ENCODE measurements around the gene ITIH4.

Gene ITIH4

DNA sequence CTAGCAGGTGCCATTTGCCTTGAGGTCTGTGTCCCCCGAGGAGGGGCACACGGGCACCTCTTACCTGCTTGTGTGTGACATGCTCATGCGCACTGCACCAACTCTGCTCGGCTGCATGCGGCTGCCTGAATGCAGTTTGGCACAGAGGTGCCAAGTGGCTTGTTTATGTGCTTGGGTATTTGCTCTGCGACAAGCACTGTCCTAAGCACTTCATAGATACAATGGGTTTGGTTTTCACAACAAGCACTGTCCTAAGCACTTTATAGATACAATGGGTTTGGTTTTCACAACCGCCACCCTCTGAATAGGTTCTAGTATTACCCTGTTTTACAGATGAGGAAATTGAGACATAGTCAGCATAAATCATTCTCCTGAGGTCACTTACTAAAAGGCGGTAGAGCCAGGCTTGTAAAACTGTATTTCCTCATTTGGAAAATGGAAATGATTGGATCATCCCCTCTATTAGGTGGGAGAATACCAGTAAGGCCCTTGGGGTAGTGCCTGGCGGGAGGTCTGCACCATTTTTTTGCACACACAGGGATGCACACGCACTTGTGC, 487 bp downstream of the ITIH4 start:
- DNase-seq, result no peak

DNA sequence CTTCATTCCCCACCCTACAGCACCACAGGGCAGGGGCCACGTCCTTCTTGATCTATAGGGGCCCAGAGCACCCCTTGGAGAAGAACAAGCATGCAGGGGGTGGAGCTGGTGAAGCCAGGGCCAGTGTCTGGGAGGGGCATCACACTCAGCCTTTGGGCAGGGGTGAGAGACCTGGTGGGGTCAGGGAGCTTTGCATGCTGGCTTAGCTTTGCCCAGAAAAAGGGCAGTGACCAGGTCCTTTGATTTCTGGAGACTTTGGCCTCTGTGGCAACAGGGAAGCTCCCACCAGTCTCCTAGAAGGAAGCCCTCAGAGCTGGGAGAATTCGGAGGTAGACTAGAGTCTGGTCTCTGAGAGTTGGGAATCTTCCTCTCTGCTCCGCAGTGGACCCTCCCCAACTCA, 990 bp downstream of the ITIH4 start:
- no peak for DNase-seq

DNA sequence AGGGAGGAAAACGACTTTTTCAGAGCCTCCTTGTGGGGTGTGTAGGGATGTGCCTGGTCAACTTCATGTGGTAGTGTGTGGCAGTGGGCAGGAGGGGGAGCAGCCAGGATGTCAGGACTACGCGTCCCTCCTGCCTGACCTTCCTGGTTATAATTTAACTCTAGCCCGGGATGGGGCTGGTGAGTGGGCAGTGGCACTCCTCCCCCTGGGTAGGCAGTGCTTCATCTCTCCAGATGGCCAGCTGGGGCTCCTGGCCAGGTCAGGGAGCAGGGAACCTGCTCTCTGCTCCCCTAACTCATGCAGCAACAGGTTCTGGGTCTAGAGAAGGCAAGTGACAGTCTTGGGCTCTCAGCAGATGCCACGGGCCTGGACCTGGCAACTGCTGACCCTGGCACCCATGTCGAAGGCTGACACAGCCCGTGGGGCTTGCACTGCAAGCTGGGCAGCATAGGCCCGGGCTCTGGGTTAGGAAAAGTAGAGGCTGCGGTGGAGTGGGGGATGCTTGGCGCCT, 2.6 kb downstream of the ITIH4 start:
- no peak for DNase-seq

DNA sequence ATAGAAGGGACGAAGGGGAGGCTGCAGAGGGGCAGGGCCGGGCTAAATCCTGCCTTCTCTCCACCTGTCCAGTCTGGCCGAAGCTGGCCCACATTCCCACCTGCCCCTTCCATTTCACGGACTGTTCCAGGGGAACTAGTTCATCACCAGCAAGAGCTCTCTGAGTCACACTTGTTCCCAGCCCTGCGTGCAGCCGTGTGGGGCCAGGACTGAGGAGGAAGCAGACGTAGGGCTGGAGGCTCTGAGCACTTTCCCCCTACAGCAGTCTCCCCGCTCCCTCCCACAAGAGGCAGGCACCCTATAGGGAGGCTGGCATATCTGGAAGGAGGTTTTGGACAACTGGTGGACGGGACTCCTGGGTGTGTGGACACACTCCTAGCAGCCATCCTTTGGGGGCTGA, 3.0 kb downstream of the ITIH4 start:
- DNase-seq, result peak; percentile 50

DNA sequence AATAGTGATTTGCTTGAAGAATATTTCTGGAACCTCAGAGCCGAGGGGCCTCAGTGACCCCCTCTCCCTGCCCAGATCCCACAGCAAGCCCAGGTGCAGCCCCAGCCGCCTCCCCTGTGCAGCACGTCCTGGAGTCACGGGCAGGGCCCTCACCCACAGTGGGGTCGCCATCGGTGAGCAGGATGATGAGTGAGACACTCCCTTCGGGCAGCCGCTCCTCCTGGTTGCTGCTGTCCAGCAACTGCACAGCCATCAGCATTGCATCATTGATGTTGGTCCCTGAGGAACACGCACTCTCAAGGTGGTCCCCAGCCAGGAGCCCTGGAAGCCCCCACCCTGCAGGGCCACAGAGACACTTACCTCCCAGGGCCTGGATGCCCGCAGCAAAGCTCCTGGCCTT, 6.4 kb downstream of the ITIH4 start:
- no peak for DNase-seq

DNA sequence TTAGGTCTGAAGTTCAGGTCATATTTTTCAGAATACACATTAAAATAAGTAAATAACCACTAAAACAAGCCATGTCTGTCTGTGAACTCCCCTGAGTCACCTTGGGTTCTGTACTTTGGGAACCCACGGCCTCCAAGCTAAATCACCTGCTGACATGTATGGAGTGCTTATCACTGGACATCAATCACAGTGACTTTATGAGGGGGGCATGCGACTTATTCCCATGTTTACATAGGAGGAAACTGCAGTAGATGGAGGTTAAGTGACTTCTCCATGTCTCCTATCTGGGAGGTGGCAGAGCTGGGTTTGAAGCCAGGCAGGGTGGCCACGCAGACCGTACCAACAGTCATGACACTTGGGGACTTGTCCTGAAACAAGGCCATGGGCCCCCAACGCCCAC, 8.1 kb downstream of the ITIH4 start:
- no peak for DNase-seq

DNA sequence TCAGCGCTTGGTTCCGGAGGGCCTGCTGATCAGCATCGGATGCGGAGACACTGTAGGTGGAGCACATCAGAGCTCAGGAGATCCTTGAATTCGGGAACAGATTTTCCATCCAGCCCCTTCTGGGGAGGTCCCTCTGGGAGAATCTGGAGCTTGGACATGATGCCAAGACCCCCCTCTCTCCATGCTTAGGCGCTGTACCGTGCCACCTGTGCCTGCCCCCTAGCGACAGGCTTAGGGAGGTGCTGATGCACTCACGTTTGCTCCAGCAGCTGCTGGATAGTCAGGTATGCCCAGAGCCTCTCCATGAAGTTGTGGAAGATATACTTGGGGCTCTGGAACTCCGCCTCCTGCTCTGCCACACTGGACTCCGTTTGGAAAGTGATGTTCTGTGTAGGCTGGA, 9.7 kb downstream of the ITIH4 start:
- DNase-seq, result peak; percentile 22

DNA sequence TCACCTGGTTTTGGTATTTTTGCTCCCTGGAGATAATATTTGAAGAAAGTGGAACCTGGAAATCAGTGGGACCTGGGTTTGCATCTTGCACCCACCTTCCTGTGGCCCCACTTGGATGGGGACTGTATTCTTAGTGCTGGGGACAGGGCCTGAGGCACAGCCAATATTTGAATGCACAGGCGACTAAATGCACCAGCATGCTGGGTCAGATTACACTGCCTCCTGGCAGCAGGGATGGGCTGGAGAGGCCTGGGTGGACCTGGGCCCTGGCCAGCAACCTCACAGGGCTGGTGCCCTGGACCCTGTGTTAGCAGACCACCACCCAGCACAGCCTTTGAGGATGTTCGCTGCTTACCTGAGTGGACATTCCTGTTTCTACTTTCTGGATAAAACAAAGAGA, 10.5 kb downstream of the ITIH4 start:
- no peak for DNase-seq

DNA sequence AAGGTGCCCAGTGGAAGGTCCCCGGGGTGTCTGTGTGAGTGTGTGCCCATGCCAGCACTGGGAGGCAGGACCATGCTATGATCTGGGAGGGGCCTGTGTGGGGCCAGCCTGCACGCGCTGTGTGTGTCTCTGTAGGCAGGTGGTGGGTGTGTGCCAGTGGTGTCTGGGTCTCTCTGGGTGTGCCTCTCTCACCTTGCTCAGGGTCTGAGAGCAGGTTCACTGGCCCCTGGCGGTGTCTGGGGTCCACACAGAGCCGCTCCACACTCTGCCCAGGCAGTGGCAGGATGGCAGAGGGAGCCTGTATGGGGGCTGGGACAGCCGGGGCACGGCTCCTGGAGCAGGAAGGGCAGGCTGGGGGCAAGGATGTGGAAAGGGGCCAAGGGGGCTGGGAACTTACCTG, 12.6 kb downstream of the ITIH4 start:
- DNase-seq, result no peak

DNA sequence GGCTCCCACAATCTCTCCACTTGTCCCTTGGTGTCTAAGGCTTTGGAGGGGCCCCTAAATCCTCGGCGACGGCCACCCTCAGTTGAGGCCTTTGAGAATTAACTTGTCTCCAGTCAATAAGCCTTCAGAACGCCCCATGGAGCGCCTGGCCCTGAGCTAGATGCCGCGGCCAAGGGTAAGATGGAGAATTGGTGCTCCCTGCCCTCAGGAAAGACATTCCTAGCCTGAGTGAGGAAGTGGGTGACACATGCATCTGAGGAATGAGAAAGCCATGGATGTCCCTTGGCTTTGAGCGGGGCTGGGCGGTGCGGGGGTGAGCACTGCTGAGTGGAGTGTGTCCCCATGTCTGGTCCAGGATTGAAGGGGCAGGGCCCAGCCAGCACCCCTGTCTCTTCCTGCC, 13.3 kb downstream of the ITIH4 start:
- DNase-seq, result peak; percentile 13

DNA sequence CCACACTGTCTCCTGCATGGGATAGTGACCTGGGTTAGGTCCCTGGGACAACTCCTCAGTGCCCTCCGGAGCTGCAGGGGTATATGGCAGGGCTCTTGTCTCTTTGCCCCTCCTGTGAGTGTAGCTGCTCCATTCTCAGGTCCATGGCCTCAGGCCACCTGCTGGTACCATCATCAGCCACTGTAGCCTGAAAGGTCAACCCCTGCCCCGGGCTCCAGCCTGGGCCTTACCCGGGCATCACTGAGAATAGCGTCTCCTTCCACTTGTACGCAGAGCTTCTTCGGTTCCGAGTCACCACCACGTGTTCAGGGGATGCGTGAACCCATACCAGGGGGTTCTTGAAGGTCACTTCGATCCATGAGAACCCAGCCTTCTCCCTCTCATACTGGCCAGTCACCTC, 13.8 kb downstream of the ITIH4 start:
- DNase-seq, result no peak

DNA sequence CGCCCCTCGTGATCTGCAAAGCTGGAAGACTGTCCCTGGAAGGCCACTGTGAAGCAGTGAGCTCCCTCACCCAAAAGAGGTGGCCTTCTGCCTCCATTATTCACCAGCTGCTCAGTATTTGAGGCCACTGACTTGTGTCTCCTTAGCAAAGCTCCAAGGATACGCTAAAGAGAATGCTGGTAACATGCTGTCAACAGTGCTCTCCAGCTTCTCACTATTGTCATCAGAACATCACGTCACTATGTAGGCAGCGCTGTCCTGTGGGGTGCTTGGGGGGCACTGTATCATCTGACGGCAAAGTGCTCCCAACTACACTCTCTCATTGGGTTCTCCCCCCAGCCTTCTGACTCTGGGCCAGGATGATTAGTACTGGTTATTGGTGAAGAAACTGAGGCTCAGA, 14.3 kb downstream of the ITIH4 start:
- DNase-seq, result no peak

DNA sequence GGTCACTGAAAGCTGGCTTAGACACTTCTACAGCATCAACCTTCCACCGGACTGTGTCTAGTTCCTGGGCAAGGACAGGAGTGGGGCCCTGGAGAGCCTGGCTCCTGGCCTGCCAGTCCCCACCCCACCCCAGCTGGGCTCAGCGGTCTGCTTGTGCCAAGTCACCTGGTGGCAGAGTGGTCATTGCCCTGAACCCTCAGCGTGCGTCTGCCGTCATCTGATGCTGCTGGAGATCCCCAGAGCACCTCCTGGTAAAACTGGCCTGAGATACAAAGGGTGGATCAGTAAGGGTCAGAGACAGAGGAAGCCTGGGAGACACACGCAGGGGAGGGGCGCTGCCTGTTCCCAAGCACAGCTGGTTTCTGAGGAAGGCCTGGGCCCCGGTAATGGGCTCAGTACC, 16.7 kb downstream of the ITIH4 start:
- no peak for DNase-seq

DNA sequence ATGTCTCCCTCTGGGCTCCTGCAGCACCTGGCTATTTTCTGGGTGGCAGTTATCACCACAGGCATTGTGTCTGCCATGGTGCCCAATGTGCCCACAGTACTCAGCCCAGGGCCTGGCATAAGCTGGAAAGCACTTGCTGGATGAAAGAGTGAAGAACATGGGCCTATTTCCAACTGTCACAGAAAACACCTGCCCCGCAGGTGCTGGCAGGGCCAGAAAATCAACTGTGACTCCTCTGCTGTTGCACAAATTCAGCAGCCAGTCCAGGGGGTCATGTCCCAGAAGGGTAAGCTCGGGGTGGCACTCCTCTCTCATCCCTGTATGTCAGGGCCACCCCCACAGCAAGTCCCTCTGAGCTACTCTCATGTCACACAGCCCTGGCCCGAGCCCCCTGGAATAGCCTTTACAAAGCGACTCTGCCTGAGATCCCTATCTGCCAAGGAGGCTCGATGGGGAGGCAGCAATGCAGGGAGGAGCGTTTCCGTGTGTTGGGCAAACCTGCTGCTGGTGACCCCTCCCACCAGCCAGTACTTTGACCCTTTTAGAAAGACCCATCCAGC, 18.9 kb downstream of the ITIH4 start:
- no peak for DNase-seq

DNA sequence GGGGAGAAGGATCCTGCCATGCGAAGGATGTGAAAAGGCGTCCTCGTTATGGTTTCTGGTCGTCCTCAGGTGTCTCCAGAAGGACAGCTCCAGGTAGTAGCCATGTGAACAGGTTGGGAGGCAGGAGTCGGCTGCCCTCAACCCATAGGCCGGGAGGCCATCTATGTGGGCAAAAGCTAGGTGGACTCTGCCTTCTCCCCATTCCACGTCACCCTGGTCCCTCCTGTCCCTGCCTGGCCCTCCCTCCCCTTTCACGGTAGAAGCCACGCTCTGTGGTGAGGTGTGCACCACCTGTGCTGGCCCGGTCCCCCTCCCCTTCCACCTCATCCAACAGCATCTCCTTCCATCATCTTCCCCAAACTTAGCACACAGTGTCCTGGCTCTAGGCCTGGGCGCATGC, 19.5 kb downstream of the ITIH4 start:
- no peak for DNase-seq

DNA sequence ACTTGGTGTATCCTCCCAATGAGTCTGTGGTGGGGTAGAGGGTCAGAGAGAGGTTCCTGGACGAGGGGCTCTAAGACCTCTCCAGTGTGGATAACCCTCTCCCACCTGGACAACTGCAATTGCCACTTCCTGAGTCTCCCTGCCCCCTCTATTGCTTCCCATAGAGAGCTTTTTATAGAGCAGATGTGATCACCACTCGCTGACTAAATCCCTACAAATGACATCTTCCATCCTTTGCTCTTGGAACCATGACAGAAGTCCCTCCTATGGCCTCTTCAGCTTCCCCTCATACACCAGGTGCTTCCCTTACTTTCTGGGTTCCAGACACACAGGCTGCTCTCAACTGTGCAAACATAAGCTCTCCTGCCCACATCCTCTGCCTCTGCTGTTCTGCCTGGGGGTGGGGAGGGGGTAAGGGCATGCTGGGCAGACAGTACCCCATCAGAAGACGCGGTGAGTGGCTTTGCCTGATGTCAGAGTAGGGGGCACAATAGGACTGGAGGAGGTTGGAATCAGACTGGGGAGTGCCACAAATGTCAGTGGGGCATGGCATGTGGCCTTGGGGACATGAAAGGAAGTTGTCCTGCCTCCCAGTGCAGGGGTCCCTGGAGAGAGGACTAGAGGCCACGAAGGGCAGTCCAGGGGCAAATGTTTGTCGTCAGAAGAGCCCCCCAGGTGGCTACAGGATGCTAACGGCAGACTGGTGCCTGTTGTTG, 20.7 kb downstream of the ITIH4 start:
- DNase-seq, result no peak

DNA sequence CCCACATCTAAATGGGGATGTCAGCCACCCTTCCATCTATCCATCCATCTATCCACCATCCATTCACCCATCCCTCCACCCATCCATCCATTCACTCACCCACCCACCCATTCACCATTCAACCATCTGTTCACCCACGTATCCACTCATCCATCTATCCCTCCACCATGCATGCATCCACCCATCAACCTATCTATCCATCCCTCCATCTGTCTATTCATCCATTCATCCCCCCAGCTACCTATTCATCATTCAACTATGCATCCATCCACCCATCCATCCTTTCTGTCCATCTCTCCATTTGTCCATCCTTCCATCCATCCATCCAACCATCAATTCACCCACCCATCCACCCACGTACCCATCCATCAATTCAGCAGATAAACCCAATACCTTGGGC, 21.3 kb downstream of the ITIH4 start:
- DNase-seq, result no peak

DNA sequence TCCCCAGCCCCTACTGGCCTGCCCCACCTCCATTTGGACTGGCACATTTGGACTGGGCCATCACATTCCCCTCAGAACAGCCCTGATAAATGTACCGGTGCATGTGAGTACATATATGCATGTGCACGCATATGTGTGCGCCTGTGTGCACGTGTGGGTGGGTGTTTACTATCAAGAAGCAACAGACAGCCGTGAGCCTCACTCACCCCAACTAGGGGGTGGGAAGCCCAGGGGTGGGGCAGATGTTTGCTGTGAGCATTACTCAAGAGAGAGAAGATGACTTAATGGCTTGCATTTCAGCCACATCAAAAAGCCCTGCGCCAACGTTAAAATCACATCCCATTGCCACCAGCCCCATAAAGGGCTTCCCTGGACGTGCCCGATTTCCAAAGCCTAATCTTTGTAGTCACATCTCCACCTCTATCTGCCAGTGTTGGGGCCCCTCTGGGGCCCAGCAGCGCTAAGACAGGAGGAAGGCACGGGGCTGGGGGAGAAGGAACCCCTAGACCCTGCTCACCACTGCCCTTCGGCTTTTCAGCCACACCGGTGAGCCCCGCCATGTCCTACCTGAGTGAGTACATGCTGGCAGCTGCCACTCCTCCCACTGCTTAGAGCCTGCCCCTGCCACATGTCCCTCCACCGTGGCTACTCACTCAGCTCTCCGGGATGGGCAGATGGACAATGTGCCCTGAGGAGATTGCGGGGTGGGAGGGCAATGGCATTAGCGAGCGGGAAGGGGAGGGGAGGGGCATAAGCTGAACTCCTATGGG, 25.0 kb downstream of the ITIH4 start:
- DNase-seq, result no peak

DNA sequence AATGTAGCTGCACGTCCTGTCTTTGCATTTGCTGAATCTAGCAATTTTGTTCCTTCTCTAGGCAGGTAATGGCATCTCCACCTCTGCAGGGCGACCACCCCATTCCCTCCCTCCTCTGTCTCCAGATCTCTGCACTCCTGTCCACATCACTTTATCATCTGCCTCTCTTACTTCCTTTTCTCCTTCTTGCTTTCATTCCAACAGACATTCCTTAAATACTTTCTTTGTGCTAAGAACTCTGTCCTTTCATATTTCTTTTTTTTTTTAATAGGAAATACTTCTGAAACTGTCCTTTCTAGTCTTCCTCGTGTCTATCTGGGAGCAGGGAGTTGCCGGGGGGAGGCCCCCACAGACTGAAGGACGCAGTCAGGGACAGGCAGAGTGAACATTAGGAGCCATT, 28.6 kb downstream of the ITIH4 start:
- DNase-seq, result no peak

DNA sequence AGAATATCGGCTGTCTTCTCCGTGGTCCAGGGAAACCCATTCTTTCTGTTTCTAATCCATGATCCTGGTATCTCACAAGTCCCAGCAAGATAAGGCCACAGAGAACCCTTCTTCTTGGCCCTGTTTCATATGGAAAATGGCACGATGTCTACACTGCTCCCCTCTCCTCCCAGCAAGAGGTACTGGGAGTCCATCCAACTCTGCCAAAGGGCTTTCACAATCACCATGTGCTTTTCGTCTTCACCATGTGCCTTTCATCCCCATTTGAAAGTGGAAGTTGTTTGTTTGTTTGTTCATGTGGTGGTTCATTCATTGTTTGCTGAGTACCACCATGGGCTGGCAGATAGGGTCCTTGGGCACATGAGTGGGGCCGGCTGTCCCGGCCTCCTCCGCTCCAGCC, 30.4 kb downstream of the ITIH4 start:
- no peak for DNase-seq

DNA sequence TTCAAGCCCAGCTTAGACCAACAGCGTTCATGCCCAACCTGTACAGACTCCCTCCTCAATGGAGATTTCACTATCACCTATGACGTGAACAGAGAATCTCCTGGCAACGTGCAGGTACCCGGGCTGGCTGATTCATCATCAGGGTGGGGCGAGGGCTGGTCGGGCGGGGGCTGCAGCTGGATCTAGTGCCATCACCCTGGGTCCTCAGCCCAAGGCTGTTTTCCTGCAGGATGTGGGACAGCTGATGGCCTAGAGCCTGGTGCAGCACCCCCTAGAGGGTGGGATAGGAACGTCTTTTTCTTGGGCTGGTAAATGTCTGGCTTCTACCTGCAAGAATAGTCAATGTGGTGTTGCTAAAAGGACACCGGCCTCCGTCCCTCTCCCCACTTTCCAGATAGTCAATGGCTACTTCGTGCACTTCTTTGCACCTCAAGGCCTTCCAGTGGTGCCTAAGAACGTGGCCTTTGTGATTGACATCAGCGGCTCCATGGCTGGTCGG, 31.4 kb downstream of the ITIH4 start:
- DNase-seq, result peak; percentile 21

DNA sequence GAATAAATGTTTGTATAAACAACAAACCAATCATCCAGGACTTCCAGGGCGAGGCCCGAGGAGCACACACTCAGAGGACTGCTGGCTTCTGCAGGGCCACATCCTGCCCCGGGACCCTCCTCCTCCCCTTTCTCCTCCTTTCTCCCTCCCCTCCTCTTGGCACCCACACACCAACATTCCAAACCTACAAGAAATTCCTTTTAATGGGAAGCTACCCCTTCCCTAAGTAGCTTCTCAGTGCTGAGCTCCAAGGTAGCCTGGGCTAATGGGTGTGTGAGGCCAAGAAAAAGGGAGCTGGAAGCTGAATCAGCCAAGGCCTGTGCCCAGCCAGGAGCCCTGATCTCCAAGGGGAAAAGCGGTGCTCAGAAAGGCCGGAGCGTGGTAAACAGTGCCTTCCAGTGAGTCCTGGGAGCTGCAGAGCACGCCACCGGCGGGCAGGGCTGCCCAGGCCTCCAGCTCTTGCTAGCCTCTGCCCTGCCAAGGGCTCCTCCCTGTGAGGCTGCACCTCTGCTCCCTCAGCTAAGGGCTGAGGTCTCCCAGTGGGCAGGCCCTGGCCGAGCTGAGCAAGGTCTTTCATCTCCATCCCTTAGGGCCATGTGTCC, 32.0 kb downstream of the ITIH4 start:
- peak; percentile 12 for DNase-seq

DNA sequence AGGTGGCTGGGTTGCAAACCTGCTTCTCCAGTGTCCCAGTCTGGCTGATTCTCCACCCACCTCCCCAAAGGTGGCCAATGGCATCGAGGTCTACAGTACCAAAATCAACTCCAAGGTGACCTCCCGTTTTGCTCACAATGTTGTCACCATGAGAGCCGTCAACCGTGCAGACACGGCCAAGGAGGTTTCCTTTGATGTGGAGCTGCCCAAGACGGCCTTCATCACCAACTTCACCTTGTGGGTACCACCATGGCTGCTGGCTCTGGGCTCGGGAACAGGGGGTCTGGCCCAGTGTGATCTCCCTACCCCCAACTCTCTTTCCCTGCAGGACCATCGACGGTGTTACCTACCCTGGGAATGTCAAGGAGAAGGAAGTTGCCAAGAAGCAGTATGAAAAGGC, 34.1 kb downstream of the ITIH4 start:
- DNase-seq, result no peak

All from EL (cell line).